Measurements from ENCODE around the gene COL4A1. TPM values are rescaled to one million over a fixed set of nuclear protein-coding genes. Genes with fewer than 3 reads are reported as not detected.

The COL4A1 gene
- total RNA-seq, 8 experiments from 2014 or later, result 1.0 to 466 (median 5.0) TPM

- H3K27ac ChIP-seq, result no peak overlapping the region
- in situ Hi-C loops (cut with MboI; ENCODE audit: low pct_unique_long_range_greater_than_20kb in 2 of 9, low sequenced_read_pairs in 9 of 9, unreplicated experiment in 9 of 9), result no loop called here
- 10 to 100% (median 73%) methylated on average over 1 to 11 of the region's 18 CpGs; no CpG with 5 or more reads in 2 of the 10 experiments for WGBS, 10 experiments
- no peaks in the 10 kb centered on the region for H3K4me1 ChIP-seq (replicated peaks in 1 of 2)
- no peak overlapping the region for H3K4me3 ChIP-seq
- ATAC-seq (replicated peaks in 6 of 8), result peak in 2 of 8 experiments; percentile 46 to 72
Observed at GRCh38 chr13:110347535-110348308, 40.8 kb upstream of the COL4A1 start.

GRCh38 chr13:110347088-110347487 is 40.1 kb upstream of the COL4A1 start:
- Histone ChIP-seq H3K4me1 (replicated peaks in 1 of 2) (no peaks in the 10 kb centered on the region), H3K27ac (no peak overlapping the region), H3K4me3 (no peak overlapping the region)
- WGBS, 10 experiments, result 90 to 100% (median 95%) methylated on average over 1 to 2 of the region's 3 CpGs; no CpG with 5 or more reads in 6 of the 10 experiments
- ATAC-seq (replicated peaks in 6 of 8), result no peak
- in situ Hi-C loops (cut with MboI; ENCODE audit: low pct_unique_long_range_greater_than_20kb in 2 of 9, low sequenced_read_pairs in 9 of 9, unreplicated experiment in 9 of 9), result no loop called here

GRCh38 chr13:110346661-110347067 is 39.7 kb upstream of the COL4A1 start:
- 84 to 97% (median 97%) methylated on average over 5 to 6 of the region's 17 CpGs; no CpG with 5 or more reads in 7 of the 10 experiments for WGBS, 10 experiments
- no peak overlapping the region for H3K27ac ChIP-seq
- H3K4me1 ChIP-seq (replicated peaks in 1 of 2), result no peaks in the 10 kb centered on the region
- in situ Hi-C loops (cut with MboI; ENCODE audit: low pct_unique_long_range_greater_than_20kb in 2 of 9, low sequenced_read_pairs in 9 of 9, unreplicated experiment in 9 of 9), result no loop called here
- ATAC-seq (replicated peaks in 6 of 8), result peak in 1 of 8 experiments; percentile 70
- H3K4me3 ChIP-seq, result no peak overlapping the region

GRCh38 chr13:110345701-110346100 is 38.7 kb upstream of the COL4A1 start:
- no peaks in the 10 kb centered on the region for H3K4me1 ChIP-seq (replicated peaks in 1 of 2)
- no peak overlapping the region for H3K27ac ChIP-seq
- WGBS, 10 experiments, result 89 to 100% (median 100%) methylated on average over 1 to 3 of the region's 4 CpGs; no CpG with 5 or more reads in 7 of the 10 experiments
- in situ Hi-C loops (cut with MboI; ENCODE audit: low pct_unique_long_range_greater_than_20kb in 2 of 9, low sequenced_read_pairs in 9 of 9, unreplicated experiment in 9 of 9), result no loop called here
- no peak overlapping the region for H3K4me3 ChIP-seq
- no peak for ATAC-seq (replicated peaks in 6 of 8)

DNA sequence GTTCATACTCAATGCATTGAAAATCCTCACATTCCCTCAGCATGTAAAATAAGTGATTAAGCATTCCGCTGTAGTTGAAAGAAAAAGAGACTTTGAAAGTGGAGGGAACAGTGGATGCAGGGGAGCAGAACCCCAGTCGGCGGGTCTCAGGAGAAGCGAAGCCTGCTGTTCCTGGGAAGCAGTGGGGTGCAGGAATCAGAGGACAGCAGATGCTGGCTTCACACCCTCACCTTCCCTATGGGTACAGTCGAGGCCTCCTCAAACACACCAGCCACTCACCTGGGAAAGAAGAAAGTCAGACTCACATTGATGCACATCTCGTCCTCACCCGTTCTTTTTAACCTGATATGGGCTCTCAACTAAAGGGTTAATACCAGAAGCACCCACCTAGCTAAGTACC is 38.3 kb upstream of the COL4A1 start:
- H3K4me1 ChIP-seq (replicated peaks in 1 of 2), result no peaks in the 10 kb centered on the region
- 87 to 100% (median 100%) methylated on average over 1 to 5 of the region's 7 CpGs; no CpG with 5 or more reads in 1 of the 10 experiments for WGBS, 10 experiments
- in situ Hi-C loops (cut with MboI; ENCODE audit: low pct_unique_long_range_greater_than_20kb in 2 of 9, low sequenced_read_pairs in 9 of 9, unreplicated experiment in 9 of 9), result no loop called here
- H3K4me3 ChIP-seq, result no peak overlapping the region
- H3K27ac ChIP-seq, result no peak overlapping the region
- ATAC-seq (replicated peaks in 6 of 8), result no peak

- no peak overlapping the region for H3K27ac ChIP-seq
- WGBS, 10 experiments, result 17 to 100% (median 95%) methylated on average over 1 to 5 of the region's 5 CpGs
- no peak for ATAC-seq (replicated peaks in 6 of 8)
- H3K4me1 ChIP-seq (replicated peaks in 1 of 2), result no peaks in the 10 kb centered on the region
- in situ Hi-C loops (cut with MboI; ENCODE audit: low pct_unique_long_range_greater_than_20kb in 2 of 9, low sequenced_read_pairs in 9 of 9, unreplicated experiment in 9 of 9), result no loop called here
- H3K4me3 ChIP-seq, result no peak overlapping the region
Observed at GRCh38 chr13:110344320-110344719, 37.4 kb upstream of the COL4A1 start.

- no peak for ATAC-seq (replicated peaks in 6 of 8)
- peaks cover 0 to 6% of the 10 kb centered on the region in 2 donors for H3K4me1 ChIP-seq (replicated peaks in 1 of 2)
- H3K4me3 ChIP-seq, result no peak overlapping the region
- no peak overlapping the region for H3K27ac ChIP-seq
- in situ Hi-C loops (cut with MboI; ENCODE audit: low pct_unique_long_range_greater_than_20kb in 2 of 9, low sequenced_read_pairs in 9 of 9, unreplicated experiment in 9 of 9), result no loop called here
- 60 to 100% (median 93%) methylated on average over 1 to 14 of the region's 16 CpGs; no CpG with 5 or more reads in 3 of the 10 experiments for WGBS, 10 experiments
Observed at GRCh38 chr13:110343241-110343865, 36.4 kb upstream of the COL4A1 start.

- no peak overlapping the region for H3K27ac ChIP-seq
- H3K4me3 ChIP-seq, result no peak overlapping the region
- peaks cover 0 to 8% of the 10 kb centered on the region in 2 donors for H3K4me1 ChIP-seq (replicated peaks in 1 of 2)
- WGBS, 10 experiments, result 79 to 100% (median 100%) methylated on average over 1 to 9 of the region's 9 CpGs; no CpG with 5 or more reads in 3 of the 10 experiments
- no peak for ATAC-seq (replicated peaks in 6 of 8)
- in situ Hi-C loops (cut with MboI; ENCODE audit: low pct_unique_long_range_greater_than_20kb in 2 of 9, low sequenced_read_pairs in 9 of 9, unreplicated experiment in 9 of 9), result no loop called here
Observed at GRCh38 chr13:110342474-110342873, 35.5 kb upstream of the COL4A1 start.

DNA sequence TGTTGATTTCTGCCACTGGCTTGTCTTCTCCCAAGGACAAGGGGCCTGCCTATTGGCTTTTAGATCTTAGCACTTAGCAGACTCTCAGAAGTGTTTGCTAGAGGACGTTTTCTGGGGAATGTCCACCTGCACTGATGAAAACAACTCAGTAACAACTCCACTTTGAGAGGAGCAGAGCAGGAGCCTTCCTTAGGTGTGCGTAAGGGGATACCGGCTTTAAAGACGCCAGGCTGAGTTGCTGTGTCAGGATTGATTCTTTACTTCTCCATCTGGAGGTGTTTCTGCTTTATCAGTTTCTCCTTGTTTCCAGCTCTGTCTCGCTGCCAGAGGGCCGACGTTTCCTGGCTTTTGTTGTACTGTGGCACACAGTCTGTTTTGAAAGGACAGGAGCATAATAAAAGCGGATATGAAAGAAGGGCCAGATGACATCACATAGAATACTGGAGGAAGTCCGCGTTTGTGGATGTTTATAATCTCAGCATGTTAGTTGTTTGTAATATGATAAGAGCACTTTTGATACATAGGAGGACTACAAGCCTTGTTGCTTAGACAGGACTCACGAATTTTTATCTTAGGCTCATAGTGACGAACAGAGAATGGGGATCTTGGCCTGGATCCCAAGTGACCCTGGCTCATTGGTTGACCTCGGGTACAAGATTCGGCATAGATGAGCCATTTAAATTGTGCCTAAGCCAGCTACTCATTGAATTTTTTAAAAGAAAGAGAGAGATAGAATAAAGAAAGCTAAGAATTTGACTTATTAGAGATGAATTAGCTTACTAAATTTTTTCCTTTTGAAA is 34.7 kb upstream of the COL4A1 start:
- no peak overlapping the region for H3K4me3 ChIP-seq
- H3K4me1 ChIP-seq (replicated peaks in 1 of 2), result peaks cover 0 to 8% of the 10 kb centered on the region in 2 donors
- WGBS, 10 experiments, result 73 to 94% (median 90%) methylated on average over 3 to 12 of the region's 14 CpGs; no CpG with 5 or more reads in 1 of the 10 experiments
- in situ Hi-C loops (cut with MboI; ENCODE audit: low pct_unique_long_range_greater_than_20kb in 2 of 9, low sequenced_read_pairs in 9 of 9, unreplicated experiment in 9 of 9), result no loop called here
- no peak overlapping the region for H3K27ac ChIP-seq
- ATAC-seq (replicated peaks in 6 of 8), result peak in 2 of 8 experiments; percentile 5 to 17

DNA sequence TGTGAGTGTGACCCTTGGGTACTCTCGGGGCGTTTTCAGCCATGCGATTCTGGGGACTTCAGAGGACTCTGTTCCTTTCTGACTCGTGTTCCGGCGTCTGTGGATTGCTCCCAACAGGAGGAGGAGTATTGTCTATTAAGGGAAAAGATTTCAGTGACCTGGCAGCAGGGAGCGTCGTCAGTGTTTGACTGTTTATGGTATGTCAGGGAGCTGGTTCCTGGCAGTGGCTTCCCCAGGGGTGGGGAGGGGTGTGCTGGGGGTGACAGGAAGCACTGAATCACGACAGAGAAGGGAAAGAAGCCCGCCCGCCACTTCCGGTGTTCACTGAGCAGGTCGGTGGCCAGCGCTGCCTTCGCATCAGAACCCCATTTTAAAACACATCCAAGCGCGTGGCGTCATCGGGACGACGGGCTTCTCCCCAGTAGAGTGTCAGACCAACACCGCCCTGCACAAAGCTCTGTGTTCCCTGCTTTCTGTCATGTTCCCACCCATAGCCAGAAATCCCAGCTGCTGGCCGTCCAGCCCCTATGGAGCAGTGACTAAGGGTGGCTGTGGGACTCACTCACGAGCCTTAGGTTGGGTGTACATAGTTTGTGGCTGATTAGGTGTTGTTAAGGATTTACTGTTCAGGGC is 34.0 kb upstream of the COL4A1 start:
- no peak overlapping the region for H3K4me3 ChIP-seq
- 22 to 100% (median 77%) methylated on average over 1 to 7 of the region's 24 CpGs; no CpG with 5 or more reads in 2 of the 10 experiments for WGBS, 10 experiments
- in situ Hi-C loops (cut with MboI; ENCODE audit: low pct_unique_long_range_greater_than_20kb in 2 of 9, low sequenced_read_pairs in 9 of 9, unreplicated experiment in 9 of 9), result no loop called here
- no peak overlapping the region for H3K27ac ChIP-seq
- peaks cover 0 to 8% of the 10 kb centered on the region in 2 donors for H3K4me1 ChIP-seq (replicated peaks in 1 of 2)
- peak in 7 of 8 experiments; percentile 62 to 91 (median 80) for ATAC-seq (replicated peaks in 6 of 8)

GRCh38 chr13:110339975-110340550 is 33.1 kb upstream of the COL4A1 start:
- ATAC-seq (replicated peaks in 6 of 8), result no peak
- peaks cover 0 to 8% of the 10 kb centered on the region in 2 donors for H3K4me1 ChIP-seq (replicated peaks in 1 of 2)

GRCh38 chr13:110339263-110339662 is 32.3 kb upstream of the COL4A1 start:
- Histone ChIP-seq H3K27ac (no peak overlapping the region), H3K4me3 (no peak overlapping the region), H3K4me1 (replicated peaks in 1 of 2) (peaks cover 0 to 8% of the 10 kb centered on the region in 2 donors)
- WGBS, 10 experiments, result 75 to 100% (median 82%) methylated on average over 2 to 5 of the region's 6 CpGs; no CpG with 5 or more reads in 2 of the 10 experiments
- in situ Hi-C loops (cut with MboI; ENCODE audit: low pct_unique_long_range_greater_than_20kb in 2 of 9, low sequenced_read_pairs in 9 of 9, unreplicated experiment in 9 of 9), result no loop called here
- ATAC-seq (replicated peaks in 6 of 8), result no peak

More at GRCh38 chr13:110339975-110340550, 33.1 kb upstream of the COL4A1 start:
- in situ Hi-C loops (cut with MboI; ENCODE audit: low pct_unique_long_range_greater_than_20kb in 2 of 9, low sequenced_read_pairs in 9 of 9, unreplicated experiment in 9 of 9), result no loop called here
- H3K27ac ChIP-seq, result no peak overlapping the region
- no peak overlapping the region for H3K4me3 ChIP-seq
- 75 to 100% (median 97%) methylated on average over 1 to 6 of the region's 9 CpGs; no CpG with 5 or more reads in 3 of the 10 experiments for WGBS, 10 experiments
